ENCODE results near the gene CAPG. TPM values are rescaled to one million over a fixed set of nuclear protein-coding genes. Genes with fewer than 3 reads are reported as not detected.

Gene CAPG
- total RNA-seq, 1 experiment from 2014 or later = 117 TPM

DNA sequence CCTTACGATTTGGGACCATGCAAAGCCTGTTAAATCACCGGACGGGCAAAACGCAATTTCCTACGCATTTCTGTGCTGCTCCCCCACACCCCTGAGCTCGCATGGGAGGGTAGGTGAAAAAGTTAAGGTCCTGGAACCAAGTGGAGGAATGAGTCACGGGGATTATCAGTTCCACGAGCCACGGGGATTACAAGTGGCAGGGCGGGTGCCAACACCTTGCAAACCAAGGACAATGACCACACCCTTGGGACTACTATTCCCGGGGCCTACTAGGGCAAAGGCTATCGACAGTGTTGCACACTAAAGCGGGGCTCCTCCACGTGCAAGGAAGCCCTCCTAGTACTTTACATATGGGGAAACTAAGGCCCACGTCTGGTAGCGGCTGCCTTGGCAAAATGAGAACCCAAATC, 56.3 kb downstream of the CAPG start (continued):
- TF ChIP-seq, protein P1, sequence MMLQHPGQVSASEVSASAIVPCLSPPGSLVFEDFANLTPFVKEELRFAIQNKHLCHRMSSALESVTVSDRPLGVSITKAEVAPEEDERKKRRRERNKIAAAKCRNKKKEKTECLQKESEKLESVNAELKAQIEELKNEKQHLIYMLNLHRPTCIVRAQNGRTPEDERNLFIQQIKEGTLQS (CRISPR knock-in tag; conservative IDR thresholded peaks at IDR 0.05) = no peak
- TF ChIP-seq GABPB1 (CRISPR knock-in tag; IDR thresholded peaks at IDR 0.05) = no peak

DNA sequence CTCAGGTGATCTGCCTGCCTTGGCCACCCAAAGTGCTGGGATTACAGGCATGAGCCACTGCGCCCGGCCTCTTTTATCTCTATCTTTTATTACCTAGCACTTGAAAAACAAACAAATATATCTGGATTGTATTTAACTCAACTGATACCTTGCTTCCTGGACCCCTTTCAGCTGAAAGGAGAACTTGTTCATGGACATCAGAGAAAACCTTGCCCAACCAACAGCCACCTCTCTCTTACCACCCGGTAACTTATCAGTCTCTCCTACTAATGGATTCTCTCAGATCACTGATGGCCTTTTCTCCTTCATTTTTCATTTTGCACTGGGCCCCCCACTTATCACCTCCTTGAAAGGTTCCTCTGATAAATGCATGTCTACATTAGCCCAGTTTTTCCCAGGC, 62.6 kb downstream of the CAPG start:
- H3K9me3 Mint-ChIP-seq = no peaks in the 10 kb centered on the region
- H3K27ac Mint-ChIP-seq = no peak overlapping the region
- CTCF ChIA-PET = interaction anchor here (1.3 kb wide), 1 partner anchor 281 kb away, joined by 4 read pairs; no protein-coding TSS in a partner anchor
- ATAC-seq (no peak), DNase-seq (ENCODE audit: low spot score) (no peak)
- no peak overlapping the region for H3K4me3 Mint-ChIP-seq
- TF ChIP-seq NFATC4 (CRISPR knock-in tag; IDR thresholded peaks at IDR 0.05) = no peak
- TF ChIP-seq, protein P2, sequence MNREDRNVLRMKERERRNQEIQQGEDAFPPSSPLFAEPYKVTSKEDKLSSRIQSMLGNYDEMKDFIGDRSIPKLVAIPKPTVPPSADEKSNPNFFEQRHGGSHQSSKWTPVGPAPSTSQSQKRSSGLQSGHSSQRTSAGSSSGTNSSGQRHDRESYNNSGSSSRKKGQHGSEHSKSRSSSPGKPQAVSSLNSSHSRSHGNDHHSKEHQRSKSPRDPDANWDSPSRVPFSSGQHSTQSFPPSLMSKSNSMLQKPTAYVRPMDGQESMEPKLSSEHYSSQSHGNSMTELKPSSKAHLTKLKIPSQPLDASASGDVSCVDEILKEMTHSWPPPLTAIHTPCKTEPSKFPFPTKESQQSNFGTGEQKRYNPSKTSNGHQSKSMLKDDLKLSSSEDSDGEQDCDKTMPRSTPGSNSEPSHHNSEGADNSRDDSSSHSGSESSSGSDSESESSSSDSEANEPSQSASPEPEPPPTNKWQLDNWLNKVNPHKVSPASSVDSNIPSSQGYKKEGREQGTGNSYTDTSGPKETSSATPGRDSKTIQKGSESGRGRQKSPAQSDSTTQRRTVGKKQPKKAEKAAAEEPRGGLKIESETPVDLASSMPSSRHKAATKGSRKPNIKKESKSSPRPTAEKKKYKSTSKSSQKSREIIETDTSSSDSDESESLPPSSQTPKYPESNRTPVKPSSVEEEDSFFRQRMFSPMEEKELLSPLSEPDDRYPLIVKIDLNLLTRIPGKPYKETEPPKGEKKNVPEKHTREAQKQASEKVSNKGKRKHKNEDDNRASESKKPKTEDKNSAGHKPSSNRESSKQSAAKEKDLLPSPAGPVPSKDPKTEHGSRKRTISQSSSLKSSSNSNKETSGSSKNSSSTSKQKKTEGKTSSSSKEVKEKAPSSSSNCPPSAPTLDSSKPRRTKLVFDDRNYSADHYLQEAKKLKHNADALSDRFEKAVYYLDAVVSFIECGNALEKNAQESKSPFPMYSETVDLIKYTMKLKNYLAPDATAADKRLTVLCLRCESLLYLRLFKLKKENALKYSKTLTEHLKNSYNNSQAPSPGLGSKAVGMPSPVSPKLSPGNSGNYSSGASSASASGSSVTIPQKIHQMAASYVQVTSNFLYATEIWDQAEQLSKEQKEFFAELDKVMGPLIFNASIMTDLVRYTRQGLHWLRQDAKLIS (CRISPR knock-in tag; IDR thresholded peaks at IDR 0.05; ENCODE audit: borderline replicate concordance) = no peak
- TF ChIP-seq SMAD3 (CRISPR knock-in tag; IDR thresholded peaks at IDR 0.05; ENCODE audit: borderline replicate concordance) = no peak
- no peak for TF ChIP-seq NR3C1 (CRISPR knock-in tag; conservative IDR thresholded peaks at IDR 0.05; ENCODE audit: low read depth)
- TF ChIP-seq ELF4 (CRISPR knock-in tag; IDR thresholded peaks at IDR 0.05; ENCODE audit: low read depth) = no peak
- TF ChIP-seq, protein P3, sequence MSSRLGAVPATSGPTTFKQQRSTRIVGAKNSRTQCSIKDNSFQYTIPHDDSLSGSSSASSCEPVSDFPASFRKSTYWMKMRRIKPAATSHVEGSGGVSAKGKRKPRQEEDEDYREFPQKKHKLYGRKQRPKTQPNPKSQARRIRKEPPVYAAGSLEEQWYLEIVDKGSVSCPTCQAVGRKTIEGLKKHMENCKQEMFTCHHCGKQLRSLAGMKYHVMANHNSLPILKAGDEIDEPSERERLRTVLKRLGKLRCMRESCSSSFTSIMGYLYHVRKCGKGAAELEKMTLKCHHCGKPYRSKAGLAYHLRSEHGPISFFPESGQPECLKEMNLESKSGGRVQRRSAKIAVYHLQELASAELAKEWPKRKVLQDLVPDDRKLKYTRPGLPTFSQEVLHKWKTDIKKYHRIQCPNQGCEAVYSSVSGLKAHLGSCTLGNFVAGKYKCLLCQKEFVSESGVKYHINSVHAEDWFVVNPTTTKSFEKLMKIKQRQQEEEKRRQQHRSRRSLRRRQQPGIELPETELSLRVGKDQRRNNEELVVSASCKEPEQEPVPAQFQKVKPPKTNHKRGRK (CRISPR knock-in tag; IDR thresholded peaks at IDR 0.05; ENCODE audit: borderline replicate concordance) = no peak
- no peak for TF ChIP-seq PRRX2 (CRISPR knock-in tag; IDR thresholded peaks at IDR 0.05)
- no peak for TF ChIP-seq ZNF232 (CRISPR knock-in tag; IDR thresholded peaks at IDR 0.05)
- TF ChIP-seq, protein P4, sequence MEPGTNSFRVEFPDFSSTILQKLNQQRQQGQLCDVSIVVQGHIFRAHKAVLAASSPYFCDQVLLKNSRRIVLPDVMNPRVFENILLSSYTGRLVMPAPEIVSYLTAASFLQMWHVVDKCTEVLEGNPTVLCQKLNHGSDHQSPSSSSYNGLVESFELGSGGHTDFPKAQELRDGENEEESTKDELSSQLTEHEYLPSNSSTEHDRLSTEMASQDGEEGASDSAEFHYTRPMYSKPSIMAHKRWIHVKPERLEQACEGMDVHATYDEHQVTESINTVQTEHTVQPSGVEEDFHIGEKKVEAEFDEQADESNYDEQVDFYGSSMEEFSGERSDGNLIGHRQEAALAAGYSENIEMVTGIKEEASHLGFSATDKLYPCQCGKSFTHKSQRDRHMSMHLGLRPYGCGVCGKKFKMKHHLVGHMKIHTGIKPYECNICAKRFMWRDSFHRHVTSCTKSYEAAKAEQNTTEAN (CRISPR knock-in tag; IDR thresholded peaks at IDR 0.05) = no peak
- H3K4me1 Mint-ChIP-seq = peaks cover 5% of the 10 kb centered on the region; the same call in 1 of the 2 replicates
- peaks cover 33% of the 10 kb centered on the region for H3K36me3 Mint-ChIP-seq
- POLR2A ChIA-PET = no interaction called here
- no peaks in the 10 kb centered on the region for H3K27me3 Mint-ChIP-seq (ENCODE audit: low read depth)

Other genes starting within 250 kb of the CAPG start
- 42.2 to 43.9 TPM (median 43.7 TPM) in 3 replicates for gene TGOLN2, start 82.4 kb downstream of the CAPG start, total RNA-seq (2021)
- 18.9 to 24.4 TPM (median 21.6 TPM) in 3 replicates for gene RETSAT, start 55.8 kb downstream of the CAPG start, total RNA-seq (2021)
- gene ELMOD3, start 55.6 kb downstream of the CAPG start, total RNA-seq (2021) = 9.7 to 10.8 TPM (median 10.6 TPM) in 3 replicates
- 0.50 to 1.2 TPM (median 0.94 TPM) in 3 replicates for gene SH2D6, start 8.3 kb upstream of the CAPG start, total RNA-seq (2021)
- gene MAT2A, start 128.8 kb upstream of the CAPG start, total RNA-seq (2021) = 208 to 222 TPM (median 208 TPM) in 3 replicates
- 40.9 to 42.9 TPM (median 41.4 TPM) in 3 replicates for gene GGCX, start 151.1 kb upstream of the CAPG start, total RNA-seq (2021)
- gene VAMP8, start 167.2 kb upstream of the CAPG start, total RNA-seq (2021) = 48.8 to 55.4 TPM (median 52.0 TPM) in 3 replicates
- gene VAMP5, start 174.1 kb upstream of the CAPG start, total RNA-seq (2021) = 6.3 to 7.4 TPM (median 7.0 TPM) in 3 replicates
- gene RNF181, start 185.4 kb upstream of the CAPG start, total RNA-seq (2021) = 95.4 to 108 TPM (median 102 TPM) in 3 replicates
- 20.9 to 23.1 TPM (median 21.6 TPM) in 3 replicates for gene TMEM150A, start 192.3 kb upstream of the CAPG start, total RNA-seq (2021)
- gene C2orf68, start 201.7 kb upstream of the CAPG start, total RNA-seq (2021) = 63.8 to 69.6 TPM (median 65.0 TPM) in 3 replicates
- 72.4 to 81.6 TPM (median 75.4 TPM) in 3 replicates for gene USP39, start 205.8 kb upstream of the CAPG start, total RNA-seq (2021)

All from WTC11 (cell line).